Measurements from ENCODE around the gene SATB1.

Gene SATB1

DNA sequence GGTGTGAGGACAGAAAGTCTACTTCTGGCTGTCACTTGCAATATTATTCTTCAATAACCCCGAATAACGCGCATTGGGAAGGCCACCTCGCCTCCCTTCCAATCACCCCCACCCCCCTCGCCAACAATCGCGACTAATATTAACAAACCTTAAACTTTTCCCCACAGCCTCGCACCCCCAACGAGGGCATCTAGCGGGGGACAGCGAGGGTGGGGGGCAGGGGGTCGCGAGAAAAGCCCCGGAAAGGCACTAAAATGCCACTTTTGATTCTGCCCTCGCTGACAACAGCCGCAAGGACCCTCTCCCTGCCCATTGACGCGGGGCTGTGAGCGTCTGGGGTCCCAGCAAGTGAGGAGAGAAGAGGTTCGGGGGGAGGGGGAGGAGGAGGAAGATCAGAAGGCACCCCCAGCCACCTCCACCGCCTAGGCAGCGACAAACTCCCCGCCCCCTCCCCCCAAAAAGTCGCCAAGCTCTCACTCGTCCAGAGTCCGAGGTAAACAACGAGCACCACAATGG, 868 bp downstream of the SATB1 start:
- no peak for TF ChIP-seq CTCF (IDR thresholded peaks at IDR 0.05; ENCODE audit: control extremely low read depth, extremely low read depth, low read depth, missing control alignments)
- DNase-seq (ENCODE audit: extremely low spot score), result no peak
- CTCF ChIA-PET, result no interaction called here
- POLR2A ChIA-PET, result no interaction called here

DNA sequence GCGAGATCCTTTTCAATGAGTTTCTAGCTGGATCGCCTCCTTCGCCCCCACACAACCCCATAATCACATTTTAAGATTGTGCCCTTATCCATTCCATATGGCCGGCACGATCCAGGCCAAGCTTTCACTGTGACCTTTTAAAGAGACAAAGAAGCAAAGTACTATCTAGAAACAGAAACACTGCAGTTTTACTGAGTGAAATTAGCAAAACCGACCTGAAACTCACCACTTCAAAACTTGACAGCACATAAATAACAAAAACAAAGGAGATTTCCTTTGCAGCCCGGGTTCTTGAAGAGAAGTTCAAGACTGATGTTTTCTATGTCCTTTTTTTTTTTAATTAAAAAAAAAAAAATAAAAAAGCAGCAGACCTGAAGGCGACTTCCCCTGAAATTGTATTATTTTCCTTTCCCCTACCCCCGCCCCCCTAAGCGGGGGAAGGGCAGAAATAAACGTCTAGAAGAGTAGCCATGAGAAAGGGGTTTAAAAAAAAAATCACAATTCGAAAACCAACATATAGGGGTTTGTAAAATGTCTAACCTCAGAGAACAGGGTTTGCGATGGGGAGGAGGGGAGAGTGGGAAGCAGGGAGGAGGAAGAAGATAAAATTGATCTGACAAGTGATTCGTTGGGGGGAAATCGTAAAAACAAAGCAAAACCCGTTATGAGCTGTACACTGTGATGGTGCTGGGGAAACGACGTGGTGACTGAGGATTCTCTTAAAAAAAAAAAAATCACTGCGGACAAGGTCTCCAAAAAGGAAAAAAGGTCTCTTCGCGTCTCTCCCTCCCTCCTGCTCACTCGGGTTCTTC, 1.5 kb downstream of the SATB1 start:
- ChIA-PET POLR2A (no interaction called here), CTCF (no interaction called here)
- TF ChIP-seq CTCF (IDR thresholded peaks at IDR 0.05; ENCODE audit: control extremely low read depth, extremely low read depth, low read depth, missing control alignments), result no peak
- peak; percentile 24 for DNase-seq (ENCODE audit: extremely low spot score)

GRCh38 chr3:18422972-18423371, 2.2 kb downstream of the SATB1 start:
- no peak for TF ChIP-seq CTCF (IDR thresholded peaks at IDR 0.05; ENCODE audit: control extremely low read depth, extremely low read depth, low read depth, missing control alignments)
- CTCF ChIA-PET, result interaction anchor here (1.3 kb wide), 1 partner anchor 21 kb away, joined by 6 read pairs; no protein-coding TSS in a partner anchor
- DNase-seq (ENCODE audit: extremely low spot score), result no peak
- POLR2A ChIA-PET, result no interaction called here

DNA sequence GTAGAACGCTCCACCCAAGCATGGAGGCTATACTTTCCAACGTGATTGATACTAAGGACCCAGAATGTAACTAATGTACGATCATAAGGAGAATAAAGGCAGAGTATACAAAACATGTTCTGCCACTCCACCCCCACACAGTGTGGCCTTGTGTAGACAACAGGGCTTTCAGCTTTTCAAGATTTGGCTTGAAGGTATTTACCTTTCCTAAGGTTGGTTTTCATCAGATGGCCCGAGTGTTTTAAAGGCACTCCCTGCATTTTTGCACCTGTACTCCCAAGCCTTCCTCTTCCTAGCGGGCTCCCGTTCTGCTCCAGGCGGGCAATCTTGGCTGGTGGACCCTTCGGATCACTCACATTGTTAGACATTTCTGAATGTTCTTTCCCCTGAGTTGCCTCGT, 4.6 kb downstream of the SATB1 start:
- POLR2A ChIA-PET, result no interaction called here
- CTCF ChIA-PET, result interaction anchor here (1.2 to 1.6 kb wide), 2 partner anchors 9 to 339 kb away, joined by 3 to 4 read pairs; no protein-coding TSS in a partner anchor
- no peak for DNase-seq (ENCODE audit: extremely low spot score)
- TF ChIP-seq CTCF (IDR thresholded peaks at IDR 0.05; ENCODE audit: control extremely low read depth, extremely low read depth, low read depth, missing control alignments), result no peak

- ChIA-PET POLR2A (no interaction called here), CTCF (interaction anchor here (1.2 to 1.6 kb wide), 2 partner anchors 10 to 340 kb away, joined by 3 to 4 read pairs; no protein-coding TSS in a partner anchor)
- DNase-seq (ENCODE audit: extremely low spot score), result no peak
- no peak for TF ChIP-seq CTCF (IDR thresholded peaks at IDR 0.05; ENCODE audit: control extremely low read depth, extremely low read depth, low read depth, missing control alignments)
These were observed 5.9 kb downstream of the SATB1 start for GRCh38 chr3:18419232-18419631.

DNA sequence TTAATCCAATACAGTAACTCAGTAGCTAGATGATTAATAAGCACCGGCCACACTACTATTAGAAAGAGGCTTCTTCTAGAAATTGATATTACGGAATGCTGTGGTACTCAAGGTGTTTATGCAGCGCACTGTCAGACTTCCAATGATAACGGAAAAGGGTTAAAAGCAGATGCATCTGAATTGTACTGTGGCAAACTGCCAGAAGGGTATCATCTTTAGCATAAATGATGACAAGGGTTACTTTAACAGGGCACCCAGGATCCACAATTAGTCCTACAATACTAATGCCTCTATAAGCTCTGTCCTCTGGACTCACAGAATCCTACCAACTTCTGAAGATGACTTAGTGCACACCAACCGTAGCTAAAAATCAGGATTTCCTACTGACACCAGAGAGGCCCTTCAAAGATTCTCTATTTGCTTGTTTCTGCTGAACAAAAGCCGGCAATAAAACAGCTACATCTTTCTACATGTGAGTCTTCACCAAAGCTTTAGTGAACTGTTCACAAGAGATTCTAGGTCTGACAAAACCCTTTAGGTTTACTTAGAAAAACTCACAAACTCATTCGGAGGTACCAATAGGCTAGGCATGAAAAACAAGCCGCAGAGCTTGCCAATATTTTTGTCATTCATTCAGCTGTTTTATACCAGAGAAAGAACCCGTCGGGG, 7.1 kb downstream of the SATB1 start:
- CTCF ChIA-PET, result no interaction called here
- POLR2A ChIA-PET, result no interaction called here
- DNase-seq (ENCODE audit: extremely low spot score), result no peak
- no peak for TF ChIP-seq CTCF (IDR thresholded peaks at IDR 0.05; ENCODE audit: control extremely low read depth, extremely low read depth, low read depth, missing control alignments)

All from GM10248 (cell line).